Erythroblast (primary cell): ENCODE measurements around the gene SEPTIN8.

Experiments used
- GATA1 ChIP-seq: IDR thresholded peaks from 2 replicates; pipeline ENCODE4 v1.6.1; 2011; ENCODE audit warnings: low read depth, mild to moderate bottlenecking, control low read depth, low read length, moderate library complexity
- POLR2A ChIP-seq: IDR thresholded peaks from 2 replicates; pipeline ENCODE4 v1.6.1; 2011; ENCODE audit warnings: mild to moderate bottlenecking, low read length

DNA sequence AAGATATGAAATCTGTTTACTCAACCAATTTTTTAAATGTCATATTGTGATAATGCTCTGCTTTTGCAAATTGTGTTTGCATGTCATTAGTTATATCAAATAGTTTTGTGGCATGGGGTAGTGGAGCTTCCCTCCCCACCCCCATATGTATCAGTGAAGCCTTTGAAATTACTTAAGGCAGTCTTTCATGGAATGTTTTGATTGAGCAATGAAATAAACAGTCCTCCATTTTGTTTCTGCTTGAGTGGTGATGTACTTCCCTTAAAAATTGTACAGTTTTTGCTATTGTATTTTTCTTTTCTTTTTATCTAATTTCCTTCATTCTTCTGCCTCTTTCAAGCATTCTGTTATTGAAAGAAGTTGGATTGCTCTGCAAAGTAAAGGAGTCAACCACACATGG, 39.5 kb upstream of the SEPTIN8 start:
- TF ChIP-seq POLR2A (no peak), GATA1 (no peak)
